HG03442 (cell line): ENCODE data around the gene IL1R1.

Experiments used
- ATAC-seq: cut with Tn5 transposase; IDR thresholded peaks from one replicate; pipeline ENCODE4 v1.9.1; 2021; ENCODE audit warnings: mild to moderate bottlenecking, moderate library complexity; ENCODE audit not compliant: unreplicated experiment

IL1R1 gene

DNA sequence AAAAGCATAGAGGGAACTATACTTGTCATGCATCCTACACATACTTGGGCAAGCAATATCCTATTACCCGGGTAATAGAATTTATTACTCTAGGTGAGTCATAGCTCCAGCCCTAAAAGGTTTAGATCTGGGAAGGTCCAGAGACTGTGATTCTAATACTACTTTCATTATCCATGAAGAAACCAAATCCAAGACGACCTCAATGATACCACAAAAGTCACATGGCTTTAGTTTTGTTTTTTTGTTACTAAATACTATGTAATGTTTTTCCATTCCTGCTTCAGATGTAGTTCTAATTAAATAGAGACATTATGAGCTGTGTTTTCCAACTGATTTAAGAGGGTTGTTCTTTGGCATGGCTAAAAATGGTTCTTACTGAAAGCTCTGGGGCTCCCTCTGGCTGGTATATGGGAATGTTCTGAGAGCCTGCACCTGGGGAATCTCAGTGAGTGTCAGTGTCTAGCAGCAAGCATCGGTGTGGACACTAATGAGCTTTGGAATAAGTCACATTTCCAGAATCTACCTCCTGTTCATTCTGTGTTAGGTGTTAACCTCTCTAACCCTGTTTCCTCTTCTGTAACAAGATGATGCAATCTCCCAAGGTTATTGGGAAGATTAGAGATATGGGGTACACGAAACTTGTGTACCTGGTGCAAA lies 23.8 kb downstream of the IL1R1 start:
- no peak for ATAC-seq

DNA sequence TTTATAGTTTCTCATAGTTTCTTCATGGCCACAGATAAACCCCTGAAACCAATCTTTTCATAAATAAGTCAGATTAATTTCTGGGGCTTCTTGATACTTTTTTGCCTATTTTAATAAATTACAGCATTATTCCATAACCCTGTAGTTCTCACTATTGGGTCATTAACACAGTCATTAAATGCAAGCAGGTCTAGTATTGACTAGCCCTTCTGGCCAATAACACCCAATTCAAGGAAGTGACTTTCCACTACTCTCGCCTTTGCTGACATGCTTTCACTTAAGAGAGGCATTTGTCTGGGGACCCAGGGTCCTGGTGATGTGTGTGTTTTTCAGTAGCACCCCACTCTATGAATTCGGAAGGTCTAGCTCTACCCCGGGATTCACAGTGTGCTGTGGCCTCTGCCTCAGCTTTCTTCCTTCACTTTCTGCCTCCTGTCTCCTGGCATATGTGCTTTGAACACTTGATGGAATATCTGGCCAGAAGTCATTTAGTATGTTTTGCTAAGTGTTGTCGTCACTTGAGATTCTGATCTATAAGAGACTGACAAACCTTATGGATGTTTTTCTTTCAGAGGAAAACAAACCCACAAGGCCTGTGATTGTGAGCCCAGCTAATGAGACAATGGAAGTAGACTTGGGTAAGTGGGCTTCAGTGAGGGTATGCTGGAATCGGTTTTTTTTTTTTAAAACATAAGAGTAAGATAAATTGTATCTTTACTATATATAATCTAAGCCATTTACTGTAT lies 25.7 kb downstream of the IL1R1 start:
- no peak for ATAC-seq

DNA sequence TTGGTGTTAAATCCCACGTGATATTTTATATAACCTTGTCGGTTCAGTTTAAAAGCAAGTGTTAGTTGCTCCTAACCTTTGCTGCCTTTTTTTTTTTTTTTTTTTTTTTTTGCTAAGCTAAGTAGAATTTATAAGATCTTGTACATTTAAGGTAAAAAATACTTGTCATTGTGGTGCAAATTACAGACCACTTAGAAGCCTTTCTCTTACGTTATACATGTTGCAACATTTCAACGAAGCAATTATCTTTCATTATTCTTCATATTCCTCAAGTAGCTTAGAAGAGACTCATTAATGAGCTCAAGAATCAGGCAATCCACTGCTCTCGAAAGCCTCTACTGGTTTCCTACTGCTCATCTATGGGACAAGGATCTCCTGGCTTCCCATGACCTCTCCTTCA lies 29.4 kb downstream of the IL1R1 start:
- ATAC-seq, result no peak

DNA sequence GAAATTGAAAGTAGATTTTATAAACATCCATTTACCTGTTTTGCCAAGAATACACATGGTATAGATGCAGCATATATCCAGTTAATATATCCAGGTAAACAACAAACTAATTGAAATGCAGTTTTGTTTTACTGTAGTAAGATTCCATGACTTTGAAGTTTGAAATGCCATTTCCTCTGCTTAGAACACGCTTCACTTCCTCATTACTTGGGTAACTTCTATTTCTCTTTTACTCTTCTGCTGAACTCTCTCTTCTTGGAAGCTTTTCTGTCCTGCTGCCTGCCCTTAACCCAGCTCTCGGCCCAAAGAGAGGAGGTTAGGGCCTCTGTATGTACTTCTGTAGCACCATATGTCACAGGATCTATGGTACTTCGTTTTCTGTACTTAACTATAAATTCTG lies 30.2 kb downstream of the IL1R1 start:
- ATAC-seq, result no peak

DNA sequence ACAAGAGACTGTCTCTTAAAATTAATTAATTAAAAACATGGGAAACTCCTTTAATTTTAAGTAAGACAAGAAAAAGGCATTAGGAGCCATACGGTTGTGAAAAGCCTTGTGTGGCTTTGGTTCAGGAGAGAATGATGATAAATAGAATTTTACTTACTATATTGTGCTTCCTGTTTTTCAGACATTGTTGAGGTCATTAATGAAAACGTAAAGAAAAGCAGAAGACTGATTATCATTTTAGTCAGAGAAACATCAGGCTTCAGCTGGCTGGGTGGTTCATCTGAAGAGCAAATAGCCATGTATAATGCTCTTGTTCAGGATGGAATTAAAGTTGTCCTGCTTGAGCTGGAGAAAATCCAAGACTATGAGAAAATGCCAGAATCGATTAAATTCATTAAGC lies 33.6 kb downstream of the IL1R1 start:
- ATAC-seq, result no peak

DNA sequence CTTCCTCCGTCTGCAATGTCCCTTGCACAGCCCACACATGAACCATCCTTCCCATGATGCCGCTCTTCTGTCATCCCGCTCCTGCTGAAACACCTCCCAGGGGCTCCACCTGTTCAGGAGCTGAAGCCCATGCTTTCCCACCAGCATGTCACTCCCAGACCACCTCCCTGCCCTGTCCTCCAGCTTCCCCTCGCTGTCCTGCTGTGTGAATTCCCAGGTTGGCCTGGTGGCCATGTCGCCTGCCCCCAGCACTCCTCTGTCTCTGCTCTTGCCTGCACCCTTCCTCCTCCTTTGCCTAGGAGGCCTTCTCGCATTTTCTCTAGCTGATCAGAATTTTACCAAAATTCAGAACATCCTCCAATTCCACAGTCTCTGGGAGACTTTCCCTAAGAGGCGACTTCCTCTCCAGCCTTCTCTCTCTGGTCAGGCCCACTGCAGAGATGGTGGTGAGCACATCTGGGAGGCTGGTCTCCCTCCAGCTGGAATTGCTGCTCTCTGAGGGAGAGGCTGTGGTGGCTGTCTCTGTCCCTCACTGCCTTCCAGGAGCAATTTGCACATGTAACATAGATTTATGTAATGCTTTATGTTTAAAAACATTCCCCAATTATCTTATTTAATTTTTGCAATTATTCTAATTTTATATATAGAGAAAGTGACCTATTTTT lies 35.4 kb downstream of the IL1R1 start:
- ATAC-seq, result no peak

DNA sequence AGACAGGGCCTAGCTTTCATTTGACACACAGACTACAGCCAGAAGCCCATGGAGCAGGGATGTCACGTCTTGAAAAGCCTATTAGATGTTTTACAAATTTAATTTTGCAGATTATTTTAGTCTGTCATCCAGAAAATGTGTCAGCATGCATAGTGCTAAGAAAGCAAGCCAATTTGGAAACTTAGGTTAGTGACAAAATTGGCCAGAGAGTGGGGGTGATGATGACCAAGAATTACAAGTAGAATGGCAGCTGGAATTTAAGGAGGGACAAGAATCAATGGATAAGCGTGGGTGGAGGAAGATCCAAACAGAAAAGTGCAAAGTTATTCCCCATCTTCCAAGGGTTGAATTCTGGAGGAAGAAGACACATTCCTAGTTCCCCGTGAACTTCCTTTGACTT lies 36.5 kb downstream of the IL1R1 start:
- ATAC-seq, result no peak

DNA sequence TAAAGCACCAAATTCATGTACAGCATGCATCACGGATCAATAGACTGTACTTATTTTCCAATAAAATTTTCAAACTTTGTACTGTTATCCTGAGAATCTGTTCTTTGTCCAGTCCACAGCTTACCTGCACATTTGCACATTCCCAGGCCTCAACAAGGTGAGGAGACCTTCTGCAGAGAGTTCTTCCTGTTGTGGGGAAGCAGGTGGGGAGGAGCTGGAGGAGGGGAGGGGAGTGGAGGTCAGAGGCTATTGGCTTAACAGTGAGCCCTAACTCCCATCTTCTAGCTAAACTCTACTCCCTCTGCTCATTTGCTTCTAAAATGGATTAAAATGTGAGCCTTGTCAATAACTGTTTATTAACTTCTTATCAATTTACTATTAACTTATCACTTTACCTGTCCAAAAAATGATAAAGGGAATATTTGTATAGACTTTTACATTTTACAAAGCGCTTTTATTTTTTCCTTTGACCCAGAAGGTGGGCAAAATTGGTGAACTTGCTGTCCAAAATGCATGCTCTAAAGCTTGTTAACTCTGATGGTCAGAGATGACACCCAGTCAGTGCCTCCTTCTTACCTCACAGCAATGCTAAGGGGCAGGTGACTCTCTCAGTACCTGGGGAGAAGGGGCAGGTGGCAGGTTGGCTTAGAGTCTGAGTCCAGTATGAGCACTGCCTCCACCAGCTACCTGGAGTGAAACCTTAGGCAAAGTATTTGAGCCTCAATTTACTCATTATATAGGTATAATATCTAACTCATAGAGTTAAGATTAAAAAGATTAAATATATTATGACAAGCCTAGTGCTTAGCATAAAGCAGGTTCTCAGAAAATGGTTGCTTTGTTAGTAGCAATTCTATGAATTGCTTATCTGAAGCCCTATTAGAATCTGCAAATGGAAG lies 37.5 kb downstream of the IL1R1 start:
- no peak for ATAC-seq

DNA sequence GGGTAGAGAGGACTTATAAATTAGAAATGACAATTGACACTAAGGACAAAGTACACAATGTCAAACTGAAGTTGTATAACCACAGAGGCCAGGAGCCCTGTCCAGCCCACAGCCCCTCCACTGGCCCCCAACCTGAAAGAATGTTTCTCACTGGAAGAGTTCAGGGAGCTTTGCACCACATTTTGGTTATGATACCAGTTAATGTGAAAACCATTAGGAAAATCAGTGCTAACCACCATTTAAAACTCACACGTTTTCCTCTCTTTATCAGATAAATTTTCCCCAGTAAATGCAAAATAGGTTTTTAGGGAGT lies 38.1 kb downstream of the IL1R1 start:
- ATAC-seq, result no peak

DNA sequence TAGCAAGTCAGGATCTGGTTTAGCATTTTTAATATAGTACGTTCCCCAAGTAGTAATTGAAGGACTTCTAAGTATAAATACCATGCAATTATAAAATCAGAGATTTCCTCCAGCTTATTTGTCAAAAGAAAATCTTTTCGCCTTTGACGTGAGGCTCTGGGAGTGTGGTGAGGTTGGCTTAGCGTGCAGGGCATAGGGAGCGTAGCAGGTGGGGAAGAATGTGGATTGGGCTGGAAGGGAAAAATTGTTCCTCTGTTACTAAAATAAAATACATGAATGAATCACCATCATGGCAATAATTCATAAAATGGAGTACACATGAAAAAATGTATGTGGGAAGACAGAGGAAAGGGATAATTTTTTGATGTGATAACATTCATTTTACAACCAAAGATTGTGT lies 38.8 kb downstream of the IL1R1 start:
- no peak for ATAC-seq

DNA sequence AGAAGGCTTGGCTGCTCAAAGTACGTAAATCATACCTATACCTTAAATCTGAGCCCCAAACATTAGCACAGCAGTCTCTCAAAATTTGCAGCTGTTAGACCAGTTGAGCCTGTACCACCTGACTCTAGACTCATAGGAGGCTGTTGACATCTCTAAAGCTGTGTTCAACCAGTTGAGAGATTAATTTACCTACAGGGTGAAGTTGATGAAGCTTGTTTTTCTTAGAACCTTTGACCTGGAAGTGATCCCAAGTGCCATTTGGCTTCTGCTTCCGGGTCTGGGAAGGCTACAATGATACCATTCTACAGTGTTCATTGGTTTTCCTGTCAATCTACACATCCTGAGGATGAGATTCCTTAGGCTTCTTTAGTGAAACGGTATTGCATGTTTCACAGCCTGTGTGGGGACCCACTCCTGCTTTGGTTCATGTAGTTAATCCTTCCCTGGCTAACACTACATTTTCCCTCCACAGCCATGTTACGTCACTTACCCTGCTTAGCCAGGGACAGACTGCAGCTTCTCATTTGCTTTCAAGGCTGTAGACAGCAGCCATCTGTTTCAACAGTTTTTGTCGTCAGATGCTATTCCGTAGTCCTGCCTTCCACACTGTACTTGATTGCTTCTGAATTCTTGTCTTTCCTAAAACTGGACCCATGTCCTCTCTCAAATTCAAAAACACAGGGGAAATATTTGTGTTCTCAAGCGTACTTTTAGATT lies 39.5 kb downstream of the IL1R1 start:
- no peak for ATAC-seq

DNA sequence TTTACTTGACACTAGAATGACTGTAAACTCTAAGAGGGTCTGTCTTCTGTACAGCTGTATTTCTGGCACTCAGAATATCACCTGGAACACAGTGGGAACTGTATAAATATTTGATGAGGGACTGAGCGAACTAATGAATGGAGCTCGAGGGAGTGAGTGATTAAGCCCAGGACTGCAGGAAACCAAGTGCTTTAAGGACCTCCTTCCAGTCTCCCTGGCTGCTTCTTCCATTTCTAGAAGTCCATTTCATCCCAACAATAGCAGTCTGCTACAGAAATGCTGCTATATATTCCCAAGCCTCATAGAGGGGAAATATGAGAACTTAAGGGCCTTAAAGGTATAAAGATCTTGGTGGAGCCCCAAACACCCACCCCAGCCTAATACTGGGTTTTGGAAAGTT lies 41.5 kb downstream of the IL1R1 start:
- ATAC-seq, result no peak

DNA sequence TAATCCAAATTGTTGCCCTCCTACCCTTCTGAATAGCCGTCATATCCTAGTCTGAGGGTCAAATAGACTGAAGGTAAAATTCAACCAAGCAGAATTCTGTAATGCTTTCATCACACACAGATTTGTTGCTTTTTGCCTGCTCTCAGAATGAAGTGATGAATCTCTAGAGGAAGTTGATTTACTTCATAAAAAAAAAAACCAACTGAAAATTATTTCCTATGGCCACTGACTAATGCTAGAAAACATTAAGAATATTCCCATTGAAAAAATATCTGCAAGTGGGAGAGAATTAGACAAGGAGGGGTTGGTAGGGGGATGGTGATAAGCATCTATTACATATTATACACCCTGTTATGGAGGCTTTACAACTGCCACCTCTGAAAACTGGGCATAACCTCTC lies 42.0 kb downstream of the IL1R1 start:
- ATAC-seq, result no peak

DNA sequence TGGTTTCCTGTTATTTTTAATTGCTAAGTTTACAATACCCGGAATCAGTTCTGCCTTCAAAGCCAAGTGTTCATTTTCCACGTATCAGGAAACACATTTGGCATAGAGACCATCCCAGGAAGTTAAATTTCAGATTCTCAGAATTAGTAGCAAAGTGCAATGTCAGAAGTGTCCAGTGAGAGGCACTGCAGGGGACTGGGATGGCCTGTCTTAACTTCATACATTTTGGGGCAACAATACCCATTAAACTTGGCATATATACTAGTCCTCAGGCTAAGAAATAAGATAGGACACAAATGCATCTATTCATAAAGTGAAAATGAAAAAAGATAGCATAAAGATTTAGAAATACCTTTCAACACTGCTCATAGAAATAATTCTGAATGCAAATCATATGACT lies 42.8 kb downstream of the IL1R1 start:
- no peak for ATAC-seq

DNA sequence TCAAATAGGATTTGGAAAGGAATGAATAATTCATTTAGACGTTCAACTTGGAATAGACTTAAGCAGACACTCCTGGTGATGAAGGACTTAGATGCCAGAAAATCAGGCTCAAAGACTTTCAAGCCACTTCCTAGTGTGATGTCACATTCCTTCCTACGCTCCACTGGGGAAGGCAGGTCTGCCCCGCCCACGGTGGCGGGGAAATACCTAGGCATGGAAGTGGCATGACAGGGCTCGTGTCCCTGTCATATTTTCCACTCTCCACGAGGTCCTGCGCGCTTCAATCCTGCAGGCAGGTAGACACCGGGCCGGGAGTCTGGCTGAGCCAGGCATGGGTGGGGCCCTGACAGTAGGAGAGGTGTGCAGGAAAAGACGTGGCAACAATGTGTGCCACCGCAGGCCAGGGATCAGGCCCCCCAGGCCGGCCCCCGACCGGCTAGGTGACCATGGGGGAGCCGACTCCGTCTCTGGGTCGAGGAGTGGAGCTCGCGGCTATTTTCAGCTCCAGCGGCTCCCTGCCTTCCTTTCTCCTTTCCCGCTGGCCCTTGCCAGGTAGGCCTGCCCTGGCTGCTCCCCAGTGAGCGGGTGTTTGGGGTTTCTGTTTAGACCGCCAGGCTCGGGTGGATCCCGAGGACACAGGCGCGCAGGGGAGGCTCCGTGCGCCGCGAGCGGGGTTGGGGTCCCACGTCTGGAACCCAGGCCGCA lies 44.4 kb downstream of the IL1R1 start, which contains the start of gene IL1RL2:
TSS of gene IL1RL2 (plus strand) at position 233 of the 705 bp plus-strand sequence. CDS start 845 bp downstream, outside the sequence.
- no peak for ATAC-seq

DNA sequence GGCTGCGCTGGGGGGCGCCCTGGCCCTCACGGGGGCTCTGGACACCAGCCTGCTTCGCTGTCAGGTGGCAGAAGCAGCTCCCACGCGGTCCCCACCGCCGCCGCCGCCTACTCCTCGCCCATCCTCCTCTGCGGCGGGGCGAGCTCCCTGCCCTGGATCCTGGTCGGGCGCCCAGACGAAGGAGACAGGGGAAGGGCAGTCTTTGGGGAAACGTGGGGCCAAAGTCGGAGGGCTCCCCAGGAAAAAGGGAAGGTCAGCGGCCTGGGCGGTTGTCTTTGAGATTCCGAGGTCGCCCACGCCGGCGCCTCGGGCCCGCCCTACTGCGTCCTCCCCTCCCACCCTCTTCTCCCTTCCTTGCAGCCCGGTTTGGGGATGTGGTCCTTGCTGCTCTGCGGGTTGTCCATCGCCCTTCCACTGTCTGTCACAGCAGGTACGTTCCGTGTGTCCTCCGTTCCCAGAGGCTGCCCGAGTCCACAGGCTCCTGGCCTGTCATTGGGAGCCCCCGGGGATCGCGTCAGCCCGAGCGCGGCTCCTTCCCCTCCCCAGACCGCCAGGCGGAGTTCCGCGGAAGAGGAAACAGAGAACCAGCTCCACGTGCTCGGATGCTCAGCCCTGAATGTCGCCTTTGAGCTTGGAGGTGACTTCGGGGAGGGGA lies 45.1 kb downstream of the IL1R1 start:
- no peak for ATAC-seq

DNA sequence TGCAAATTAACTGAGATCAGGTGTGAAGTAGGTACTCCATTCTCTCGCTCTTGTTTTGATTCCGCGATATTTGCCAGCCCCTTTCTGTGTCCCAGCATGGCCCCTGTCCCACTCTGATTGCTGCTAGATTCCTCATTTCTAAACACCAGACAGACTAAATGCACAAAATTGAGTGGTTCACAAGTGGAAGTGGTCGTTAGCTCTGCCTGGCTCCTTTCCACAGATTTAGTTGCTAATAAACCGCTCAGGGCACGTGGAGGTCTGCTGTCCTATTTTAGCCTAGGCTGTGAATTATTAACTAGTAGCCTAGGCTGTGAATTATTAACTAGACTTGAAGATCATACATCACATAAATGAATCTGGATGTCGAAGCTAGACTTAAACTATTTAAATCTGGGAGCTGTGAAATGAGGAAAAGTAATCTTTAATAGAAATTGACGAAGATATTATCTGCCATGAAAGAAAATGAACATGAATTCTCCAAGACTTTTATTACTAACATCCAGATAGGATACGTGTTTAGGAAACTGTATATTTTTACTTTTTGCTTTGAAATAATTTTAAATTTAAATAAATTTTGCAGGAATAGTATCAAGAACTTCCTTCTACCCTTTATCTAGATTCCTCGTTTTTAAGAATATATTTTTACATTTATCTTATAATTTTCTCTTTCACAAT lies 48.0 kb downstream of the IL1R1 start:
- ATAC-seq, result no peak

DNA sequence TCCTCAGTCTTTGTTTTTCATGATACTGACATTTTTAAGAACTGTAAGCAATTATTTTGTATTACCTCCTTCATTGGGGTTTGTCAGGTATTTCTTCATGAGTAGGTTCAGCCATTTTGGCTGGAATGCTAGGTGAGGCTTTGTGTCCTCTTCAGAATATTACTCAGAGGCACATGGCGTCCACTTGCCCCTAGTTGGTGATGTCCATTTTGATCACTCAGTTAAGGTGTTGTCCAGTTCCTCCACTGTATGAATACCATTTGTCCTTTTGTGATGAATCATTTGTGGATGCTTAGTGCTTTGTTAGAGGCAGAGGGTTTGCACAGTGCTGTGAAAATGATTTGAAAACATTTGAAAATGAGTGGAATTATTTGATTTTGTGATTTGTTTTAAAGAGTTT lies 49.0 kb downstream of the IL1R1 start:
- ATAC-seq, result no peak

DNA sequence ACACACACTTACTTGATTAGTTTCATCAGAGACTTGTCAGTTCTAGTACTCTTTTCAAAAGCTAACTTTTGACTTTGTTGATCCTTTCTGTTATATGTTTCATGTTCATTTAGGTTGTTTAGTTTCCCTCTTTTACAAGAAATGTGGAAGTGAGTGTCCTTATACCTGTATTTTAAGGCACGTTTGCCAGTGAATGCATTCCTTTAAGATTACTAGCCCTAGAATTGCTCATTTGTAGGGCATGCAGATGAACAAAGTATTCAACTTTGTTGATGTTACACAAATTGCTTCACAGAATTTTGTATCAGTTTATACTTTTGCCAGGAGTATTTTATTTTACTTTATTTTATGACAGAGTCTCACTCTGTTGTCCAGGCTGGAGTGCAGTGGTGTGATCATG lies 50.5 kb downstream of the IL1R1 start:
- no peak for ATAC-seq
